Esophagus squamous epithelium (tissue), 4 donors: Measurements from ENCODE around the gene CABCOCO1.

Source experiments
- POLR2A ChIP-seq, 4 donors: fragments of 450-650 bp; IDR thresholded peaks; one replicate each; pipeline ENCODE4 v1.6.1; 2017; ENCODE audit warnings: antibody characterized with exemption in 4 of 4, mild to moderate bottlenecking in 4 of 4, moderate library complexity in 3 of 4
- TF ChIP-seq, protein P1 (sequence below), 6 experiments: fragments of 450-650 bp in 4 of 6; fragments of 200-600 bp in 2 of 6; sonication (generic) in 2 of 6; IDR thresholded peaks; one replicate each; pipeline ENCODE4 v1.5.1; 2016 to 2019; ENCODE audit warnings: antibody characterized with exemption in 6 of 6, mild to moderate bottlenecking in 4 of 6, moderate library complexity in 4 of 6

DNA sequence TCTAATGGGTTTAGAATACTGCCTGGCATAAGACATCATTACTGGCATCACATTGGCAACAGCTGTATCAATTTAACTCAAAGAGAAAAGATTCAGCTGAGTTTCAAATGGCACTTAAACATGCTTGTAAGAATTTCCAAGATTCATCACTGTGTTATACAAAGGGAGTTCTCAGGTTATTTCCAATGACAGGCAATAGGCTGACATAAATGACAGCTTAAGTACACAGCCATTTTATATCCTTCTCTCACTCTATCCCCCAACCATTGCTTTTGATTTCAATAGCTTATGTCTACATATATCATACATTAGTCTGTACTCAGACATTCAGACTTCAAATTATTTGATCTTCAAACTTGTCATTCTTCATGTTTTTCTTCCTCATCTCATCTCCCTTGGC, 45.5 kb upstream of the CABCOCO1 start:
- TF ChIP-seq, protein P1, sequence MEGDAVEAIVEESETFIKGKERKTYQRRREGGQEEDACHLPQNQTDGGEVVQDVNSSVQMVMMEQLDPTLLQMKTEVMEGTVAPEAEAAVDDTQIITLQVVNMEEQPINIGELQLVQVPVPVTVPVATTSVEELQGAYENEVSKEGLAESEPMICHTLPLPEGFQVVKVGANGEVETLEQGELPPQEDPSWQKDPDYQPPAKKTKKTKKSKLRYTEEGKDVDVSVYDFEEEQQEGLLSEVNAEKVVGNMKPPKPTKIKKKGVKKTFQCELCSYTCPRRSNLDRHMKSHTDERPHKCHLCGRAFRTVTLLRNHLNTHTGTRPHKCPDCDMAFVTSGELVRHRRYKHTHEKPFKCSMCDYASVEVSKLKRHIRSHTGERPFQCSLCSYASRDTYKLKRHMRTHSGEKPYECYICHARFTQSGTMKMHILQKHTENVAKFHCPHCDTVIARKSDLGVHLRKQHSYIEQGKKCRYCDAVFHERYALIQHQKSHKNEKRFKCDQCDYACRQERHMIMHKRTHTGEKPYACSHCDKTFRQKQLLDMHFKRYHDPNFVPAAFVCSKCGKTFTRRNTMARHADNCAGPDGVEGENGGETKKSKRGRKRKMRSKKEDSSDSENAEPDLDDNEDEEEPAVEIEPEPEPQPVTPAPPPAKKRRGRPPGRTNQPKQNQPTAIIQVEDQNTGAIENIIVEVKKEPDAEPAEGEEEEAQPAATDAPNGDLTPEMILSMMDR (IDR thresholded peaks at IDR 0.05) = no peak
- TF ChIP-seq POLR2A (IDR thresholded peaks at IDR 0.05) = no peak
